ENCODE data around the gene NME3.

Gene NME3

GRCh38 chr16:1781758-1782407 is 10.5 kb upstream of the NME3 start:
- DNase-seq (ENCODE audit: low read depth in 2 of 2, low spot score in 1 of 2) = no peak

GRCh38 chr16:1781254-1781653 is 9.9 kb upstream of the NME3 start:
- no peak for DNase-seq (ENCODE audit: low read depth in 2 of 2, low spot score in 1 of 2)

GRCh38 chr16:1780677-1781072 is 9.3 kb upstream of the NME3 start:
- no peak for DNase-seq (ENCODE audit: low read depth in 2 of 2, low spot score in 1 of 2)

- no peak for DNase-seq (ENCODE audit: low read depth in 2 of 2, low spot score in 1 of 2)
Measured at GRCh38 chr16:1779741-1780676, 8.7 kb upstream of the NME3 start.

GRCh38 chr16:1779234-1779701 is 7.9 kb upstream of the NME3 start:
- no peak for DNase-seq (ENCODE audit: low read depth in 2 of 2, low spot score in 1 of 2)

- DNase-seq (ENCODE audit: low read depth in 2 of 2, low spot score in 1 of 2) = no peak
Measured at GRCh38 chr16:1778200-1779179, 7.1 kb upstream of the NME3 start.

GRCh38 chr16:1777375-1778199 is 6.2 kb upstream of the NME3 start:
- no peak for DNase-seq (ENCODE audit: low read depth in 2 of 2, low spot score in 1 of 2)

GRCh38 chr16:1776991-1777374 is 5.6 kb upstream of the NME3 start:
- no peak for DNase-seq (ENCODE audit: low read depth in 2 of 2, low spot score in 1 of 2)

GRCh38 chr16:1776672-1776955 is 5.3 kb upstream of the NME3 start:
- DNase-seq (ENCODE audit: low read depth in 2 of 2, low spot score in 1 of 2) = no peak

GRCh38 chr16:1775846-1776671 is 4.7 kb upstream of the NME3 start:
- no peak for DNase-seq (ENCODE audit: low read depth in 2 of 2, low spot score in 1 of 2)

GRCh38 chr16:1775006-1775845 is 3.9 kb upstream of the NME3 start:
- no peak for DNase-seq (ENCODE audit: low read depth in 2 of 2, low spot score in 1 of 2)

- no peak for DNase-seq (ENCODE audit: low read depth in 2 of 2, low spot score in 1 of 2)
Measured at GRCh38 chr16:1774448-1774780, 3.1 kb upstream of the NME3 start.

GRCh38 chr16:1773703-1774447 is 2.5 kb upstream of the NME3 start:
- no peak for DNase-seq (ENCODE audit: low read depth in 2 of 2, low spot score in 1 of 2)

- peak; percentile 53 for DNase-seq (ENCODE audit: low read depth in 2 of 2, low spot score in 1 of 2)
Measured at GRCh38 chr16:1772908-1773702, 1.8 kb upstream of the NME3 start, which contains the start of gene MRPS34. Gene MRPS34, minus strand, starts transcription at chr16:1773134. Its CDS starts 15 bp downstream, at chr16:1773119.

- DNase-seq (ENCODE audit: low read depth in 2 of 2, low spot score in 1 of 2) = no peak
Measured at GRCh38 chr16:1772362-1772907, 1.1 kb upstream of the NME3 start, which contains the start of gene EME2. Gene EME2, plus strand, starts transcription at chr16:1772810. Its CDS starts 418 bp downstream, at chr16:1773228.

- DNase-seq (ENCODE audit: low read depth in 2 of 2, low spot score in 1 of 2) = no peak
Measured at GRCh38 chr16:1771864-1772361, 570 bp upstream of the NME3 start.
